Osteoblast (primary cell): ENCODE data around the gene PSD. TPM values are rescaled to one million over a fixed set of nuclear protein-coding genes. Genes with fewer than 3 reads are reported as not detected.

Experiments
- DNase-seq: peaks from one replicate; pipeline ENCODE4 v3.0.0; 2011; ENCODE audit warnings: low spot score, mixed read lengths; ENCODE audit not compliant: insufficient read length; ENCODE audit errors: missing footprints
- H2AFZ ChIP-seq: 2 replicates; pipeline ENCODE4 v1.6.0; 2011; ENCODE audit warnings: mild to moderate bottlenecking, low read length
- H3K27ac ChIP-seq: 2 replicates; pipeline ENCODE4 v1.5.1; 2011; ENCODE audit warnings: mild to moderate bottlenecking, low read depth, low read length, moderate library complexity
- H3K27me3 ChIP-seq: 2 replicates; pipeline ENCODE4 v1.6.0; 2012; ENCODE audit warnings: mild to moderate bottlenecking, control low read depth, inconsistent platforms, low read length, moderate library complexity; ENCODE audit not compliant: insufficient read depth
- H3K36me3 ChIP-seq: 2 replicates; pipeline ENCODE4 v1.5.1; 2011; ENCODE audit warnings: mild to moderate bottlenecking, low read length, control low read depth, moderate library complexity; ENCODE audit not compliant: insufficient read depth
- H3K4me1 ChIP-seq: 2 replicates; pipeline ENCODE4 v1.5.1; 2011; ENCODE audit warnings: mild to moderate bottlenecking, low read length, control low read depth, moderate library complexity; ENCODE audit not compliant: insufficient read depth
- H3K4me2 ChIP-seq: 2 replicates; pipeline ENCODE4 v1.6.0; 2011; ENCODE audit warnings: mild to moderate bottlenecking, low read length; ENCODE audit not compliant: insufficient read depth
- H3K4me3 ChIP-seq: fragments of 200-600 bp; sonication (generic); 3 replicates; pipeline ENCODE4 v1.5.1; 2012; ENCODE audit warnings: mild to moderate bottlenecking, low read length, inconsistent platforms; ENCODE audit not compliant: insufficient read depth
- H3K79me2 ChIP-seq: 2 replicates; pipeline ENCODE4 v1.6.0; 2012; ENCODE audit warnings: mild to moderate bottlenecking, low read length, control low read depth, inconsistent platforms; ENCODE audit not compliant: insufficient read depth
- H3K9me3 ChIP-seq: 2 replicates; pipeline ENCODE4 v1.5.1; 2011; ENCODE audit warnings: low read depth, low read length, control low read depth
- H4K20me1 ChIP-seq: 2 replicates; pipeline ENCODE4 v1.6.0; 2012; ENCODE audit warnings: mild to moderate bottlenecking, low read length, control low read depth; ENCODE audit not compliant: insufficient read depth
- total RNA-seq: library from RNA; depleted of rRNA; stranded (reverse); fragments of >200 nt; gene quantifications from 2 replicates; pipeline ENCODE4 v1.2.3, GENCODE V29; 2012
- TF ChIP-seq, protein P1 (sequence below): IDR thresholded peaks from 2 replicates; pipeline ENCODE4 v1.5.1; 2011; ENCODE audit warnings: mild to moderate bottlenecking, low read depth, low read length, moderate library complexity; ENCODE audit errors: extremely low read depth

The PSD gene
- total RNA-seq, 1 donor: 0.72 TPM

DNA sequence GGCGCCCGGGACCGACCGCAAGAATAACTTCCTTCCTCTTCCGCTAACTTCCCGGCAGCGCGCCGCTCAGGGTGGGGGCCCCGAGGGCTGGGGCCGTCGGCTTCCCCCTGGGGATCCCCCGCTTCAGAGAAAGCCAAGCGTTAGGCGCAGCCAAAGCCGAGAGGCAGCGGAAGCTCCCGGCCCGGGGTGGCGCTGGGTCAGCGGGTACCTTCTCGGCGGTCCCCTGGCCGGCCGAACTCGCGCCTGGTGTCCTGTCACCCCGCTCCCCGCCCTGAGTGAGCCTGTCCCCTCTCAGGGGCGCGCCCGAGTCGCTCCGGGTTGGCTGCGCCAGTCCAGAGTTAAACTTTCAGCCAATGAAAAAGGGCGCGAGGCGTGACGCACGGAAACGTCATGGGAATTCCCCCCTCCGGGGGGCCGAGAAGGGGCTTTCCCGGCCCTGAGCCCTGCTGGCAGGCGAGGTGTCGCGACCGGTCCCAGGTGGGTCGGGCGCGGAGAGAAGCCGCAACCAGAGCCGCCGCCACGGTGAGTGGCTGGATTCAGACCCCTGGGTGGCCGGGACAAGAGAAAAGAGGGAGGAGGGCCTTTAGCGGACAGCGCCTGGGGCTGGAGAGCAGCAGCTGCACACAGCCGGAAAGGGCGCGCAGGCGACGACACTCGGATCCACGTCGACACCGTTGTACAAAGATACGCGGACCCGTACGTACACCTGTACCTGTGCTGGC lies 24.3 kb downstream of the PSD start:
- Histone ChIP-seq H3K9me3 (no peaks in the 10 kb centered on the region), H3K79me2 (peaks cover 13% of the 10 kb centered on the region), H3K4me3 (peak overlapping the region; percentile 88), H2AFZ (peak overlapping the region; percentile 75), H4K20me1 (no peaks in the 10 kb centered on the region), H3K27ac (peak overlapping the region; percentile 95), H3K27me3 (no peaks in the 10 kb centered on the region), H3K36me3 (peaks cover 13% of the 10 kb centered on the region), H3K4me1 (peaks cover 18% of the 10 kb centered on the region), H3K4me2 (peak overlapping the region; percentile 95)
- DNase-seq: peak; percentile 99
- TF ChIP-seq, protein P1, sequence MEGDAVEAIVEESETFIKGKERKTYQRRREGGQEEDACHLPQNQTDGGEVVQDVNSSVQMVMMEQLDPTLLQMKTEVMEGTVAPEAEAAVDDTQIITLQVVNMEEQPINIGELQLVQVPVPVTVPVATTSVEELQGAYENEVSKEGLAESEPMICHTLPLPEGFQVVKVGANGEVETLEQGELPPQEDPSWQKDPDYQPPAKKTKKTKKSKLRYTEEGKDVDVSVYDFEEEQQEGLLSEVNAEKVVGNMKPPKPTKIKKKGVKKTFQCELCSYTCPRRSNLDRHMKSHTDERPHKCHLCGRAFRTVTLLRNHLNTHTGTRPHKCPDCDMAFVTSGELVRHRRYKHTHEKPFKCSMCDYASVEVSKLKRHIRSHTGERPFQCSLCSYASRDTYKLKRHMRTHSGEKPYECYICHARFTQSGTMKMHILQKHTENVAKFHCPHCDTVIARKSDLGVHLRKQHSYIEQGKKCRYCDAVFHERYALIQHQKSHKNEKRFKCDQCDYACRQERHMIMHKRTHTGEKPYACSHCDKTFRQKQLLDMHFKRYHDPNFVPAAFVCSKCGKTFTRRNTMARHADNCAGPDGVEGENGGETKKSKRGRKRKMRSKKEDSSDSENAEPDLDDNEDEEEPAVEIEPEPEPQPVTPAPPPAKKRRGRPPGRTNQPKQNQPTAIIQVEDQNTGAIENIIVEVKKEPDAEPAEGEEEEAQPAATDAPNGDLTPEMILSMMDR: no peak

GRCh38 chr10:102393411-102394078 lies 25.0 kb downstream of the PSD start:
- peak overlapping the region; percentile 87 for H2AFZ ChIP-seq
- H4K20me1 ChIP-seq: no peaks in the 10 kb centered on the region
- H3K4me3 ChIP-seq: peak overlapping the region; percentile 88
- H3K27me3 ChIP-seq: no peaks in the 10 kb centered on the region
- H3K27ac ChIP-seq: peak overlapping the region; percentile 95
- H3K9me3 ChIP-seq: no peaks in the 10 kb centered on the region
- TF ChIP-seq, protein P1: peak; percentile 85
- H3K36me3 ChIP-seq: peaks cover 11% of the 10 kb centered on the region
- peaks cover 13% of the 10 kb centered on the region for H3K79me2 ChIP-seq
- H3K4me2 ChIP-seq: peak overlapping the region; percentile 95
- no peak for DNase-seq
- peaks cover 15% of the 10 kb centered on the region for H3K4me1 ChIP-seq

- peaks cover 14% of the 10 kb centered on the region for H3K4me1 ChIP-seq
- no peak overlapping the region for H3K27ac ChIP-seq
- no peak overlapping the region for H2AFZ ChIP-seq
- no peaks in the 10 kb centered on the region for H3K9me3 ChIP-seq
- no peak overlapping the region for H3K4me3 ChIP-seq
- H3K36me3 ChIP-seq: no peaks in the 10 kb centered on the region
- H3K27me3 ChIP-seq: no peaks in the 10 kb centered on the region
- no peak overlapping the region for H3K4me2 ChIP-seq
- TF ChIP-seq, protein P1: no peak
- H3K79me2 ChIP-seq: peaks cover 13% of the 10 kb centered on the region
- H4K20me1 ChIP-seq: no peaks in the 10 kb centered on the region
- no peak for DNase-seq
Measured at GRCh38 chr10:102392306-102392705, 26.3 kb downstream of the PSD start.

- no peaks in the 10 kb centered on the region for H3K27me3 ChIP-seq
- no peaks in the 10 kb centered on the region for H3K79me2 ChIP-seq
- no peaks in the 10 kb centered on the region for H3K36me3 ChIP-seq
- DNase-seq: no peak
- H3K4me1 ChIP-seq: peaks cover 5% of the 10 kb centered on the region
- no peak overlapping the region for H3K27ac ChIP-seq
- TF ChIP-seq, protein P1: no peak
- no peak overlapping the region for H3K4me3 ChIP-seq
- no peaks in the 10 kb centered on the region for H3K9me3 ChIP-seq
- H4K20me1 ChIP-seq: no peaks in the 10 kb centered on the region
- no peak overlapping the region for H3K4me2 ChIP-seq
- H2AFZ ChIP-seq: no peak overlapping the region
Measured at GRCh38 chr10:102389894-102390293, 28.7 kb downstream of the PSD start.
